NCI-H187 treated with DMSO at 0.1 percent for 48 hours (cell line): Measurements from ENCODE around the gene CCDC177.

Experiments used
- DNase-seq: peaks from one replicate; lab custom pipeline; 2025; lab: John Stamatoyannopoulos, UW

Gene CCDC177

GRCh38 chr14:69574263-69574953 lies at the start of gene CCDC177:
Gene CCDC177, minus strand, starts transcription at chr14:69574871. Its CDS starts 1,249 bp downstream, at chr14:69573622.
- peak; percentile 36 for DNase-seq

GRCh38 chr14:69624136-69624535 lies 49.5 kb upstream of the CCDC177 start:
- DNase-seq, result no peak

GRCh38 chr14:69620981-69621380 lies 46.3 kb upstream of the CCDC177 start:
- no peak for DNase-seq

GRCh38 chr14:69620211-69620611 lies 45.5 kb upstream of the CCDC177 start:
- DNase-seq, result no peak

GRCh38 chr14:69619012-69619411 lies 44.3 kb upstream of the CCDC177 start:
- no peak for DNase-seq

- DNase-seq, result no peak
Measured at GRCh38 chr14:69617796-69618195, 43.1 kb upstream of the CCDC177 start.

- no peak for DNase-seq
Measured at GRCh38 chr14:69616408-69616773, 41.7 kb upstream of the CCDC177 start.

GRCh38 chr14:69615496-69616407 lies 41.1 kb upstream of the CCDC177 start:
- DNase-seq, result no peak

GRCh38 chr14:69615121-69615495 lies 40.4 kb upstream of the CCDC177 start:
- DNase-seq, result no peak

- DNase-seq, result no peak
Measured at GRCh38 chr14:69614592-69614991, 39.9 kb upstream of the CCDC177 start.

- DNase-seq, result no peak
Measured at GRCh38 chr14:69613312-69614073, 38.8 kb upstream of the CCDC177 start.

GRCh38 chr14:69612783-69613130 lies 38.1 kb upstream of the CCDC177 start:
- DNase-seq, result no peak

- no peak for DNase-seq
Measured at GRCh38 chr14:69612014-69612782, 37.5 kb upstream of the CCDC177 start.

GRCh38 chr14:69611172-69612013 lies 36.7 kb upstream of the CCDC177 start, which contains the start of gene SUSD6:
Gene SUSD6, plus strand, starts transcription at chr14:69611596. Its CDS starts 46,997 bp downstream, at chr14:69658593.
- peak; percentile 68 for DNase-seq

- no peak for DNase-seq
Measured at GRCh38 chr14:69610874-69611171, 36.2 kb upstream of the CCDC177 start.

- no peak for DNase-seq
Measured at GRCh38 chr14:69610020-69610873, 35.6 kb upstream of the CCDC177 start.

- no peak for DNase-seq
Measured at GRCh38 chr14:69606258-69607184, 31.9 kb upstream of the CCDC177 start.

GRCh38 chr14:69605738-69606137 lies 31.1 kb upstream of the CCDC177 start:
- no peak for DNase-seq

GRCh38 chr14:69600304-69600891 lies 25.7 kb upstream of the CCDC177 start:
- DNase-seq, result no peak
